ENCODE data around the gene PLEKHG4B. TPM values are rescaled to one million over a fixed set of nuclear protein-coding genes. Genes with fewer than 3 reads are reported as not detected.

Gene PLEKHG4B
- polyA plus RNA-seq, 3 donors, result not detected

- Mint-ChIP-seq H3K36me3 (peaks cover 43 to 47% of the 10 kb centered on the region in 2 donors), H3K27ac (peak overlapping the region in 2 of 7 donors; percentile 9 to 30), H3K27me3 (ENCODE audit: low read depth in 3 of 3) (peaks cover 0 to 2% (median 0%) of the 10 kb centered on the region in 3 donors), H3K9me3 (no peaks in the 10 kb centered on the region), H3K4me1 (no peaks in the 10 kb centered on the region), H3K4me3 (no peak overlapping the region)
- Histone ChIP-seq H3K9ac (ENCODE audit: insufficient read depth, low read length, poor library complexity, severe bottlenecking) (no peak overlapping the region), H4K20me1 (ENCODE audit: insufficient read depth, low read length) (no peaks in the 10 kb centered on the region), H3K4me2 (replicated peaks; ENCODE audit: extremely low read depth, low read length, poor library complexity, severe bottlenecking) (no peak overlapping the region), H2AFZ (ENCODE audit: insufficient read depth, low read depth, low read length, poor library complexity, severe bottlenecking) (no peak overlapping the region), H3K27ac (ENCODE audit: low read depth in 1 of 2, low read length in 2 of 2) (no peak overlapping the region), H3K27me3 (ENCODE audit: control insufficient read depth in 2 of 2, insufficient read depth in 2 of 2, low read length in 2 of 2) (no peaks in the 10 kb centered on the region), H3K9me3 (replicated peaks in 1 of 2; ENCODE audit: control insufficient read depth in 1 of 2, insufficient read depth in 1 of 2, low read length in 2 of 2) (no peaks in the 10 kb centered on the region), H3K4me1 (ENCODE audit: control insufficient read depth in 1 of 2, insufficient read depth in 2 of 2, low read length in 2 of 2) (no peaks in the 10 kb centered on the region), H3K36me3 (replicated peaks in 1 of 2; ENCODE audit: control insufficient read depth in 1 of 2, insufficient read depth in 2 of 2, low read length in 2 of 2) (peaks cover 22 to 52% of the 10 kb centered on the region in 2 donors), H3K79me2 (ENCODE audit: insufficient read depth, low read length) (no peaks in the 10 kb centered on the region), H3K4me3 (replicated peaks in 1 of 3; ENCODE audit: low read depth in 2 of 3, low read length in 3 of 3) (no peak overlapping the region)
- intact Hi-C loops (cut with micrococcal nuclease), result no loop called here
- TF ChIP-seq CTCF (IDR thresholded peaks at IDR 0.05), result no peak
- 99% methylated on average over 24 of the region's 26 CpGs for WGBS (ENCODE audit: insufficient coverage)
- no peak for DNase-seq
Observed at GRCh38 chr5:203246-203930, 111.4 kb downstream of the PLEKHG4B start.

DNA sequence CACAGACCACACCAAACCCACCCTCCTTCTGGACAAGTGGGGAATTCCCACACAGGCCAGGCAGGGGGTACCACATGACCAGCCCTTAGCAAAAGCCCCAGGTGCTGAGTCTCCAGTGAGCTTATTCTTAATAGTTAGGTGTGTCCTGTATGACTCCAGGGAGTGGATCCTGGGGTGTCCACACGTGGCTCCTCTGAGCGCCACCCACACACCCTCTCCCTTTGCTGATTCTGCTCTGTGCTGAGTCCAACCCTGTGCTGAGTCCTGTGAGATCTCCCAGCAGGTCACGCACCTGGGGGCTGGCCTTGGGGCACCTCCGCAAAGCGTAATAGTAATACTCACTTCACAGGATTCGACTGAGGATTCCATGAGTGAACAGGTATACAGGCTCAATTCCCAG is 112.0 kb downstream of the PLEKHG4B start:
- no peaks in the 10 kb centered on the region for H3K9me3 Mint-ChIP-seq
- Histone ChIP-seq H3K4me2 (replicated peaks; ENCODE audit: extremely low read depth, low read length, poor library complexity, severe bottlenecking) (no peak overlapping the region), H4K20me1 (ENCODE audit: insufficient read depth, low read length) (no peaks in the 10 kb centered on the region), H3K27ac (ENCODE audit: low read depth in 1 of 2, low read length in 2 of 2) (no peak overlapping the region), H3K4me3 (replicated peaks in 1 of 3; ENCODE audit: low read depth in 2 of 3, low read length in 3 of 3) (no peak overlapping the region), H3K79me2 (ENCODE audit: insufficient read depth, low read length) (no peaks in the 10 kb centered on the region), H3K27me3 (ENCODE audit: control insufficient read depth in 2 of 2, insufficient read depth in 2 of 2, low read length in 2 of 2) (no peaks in the 10 kb centered on the region), H3K36me3 (replicated peaks in 1 of 2; ENCODE audit: control insufficient read depth in 1 of 2, insufficient read depth in 2 of 2, low read length in 2 of 2) (peaks cover 22 to 56% of the 10 kb centered on the region in 2 donors), H3K4me1 (ENCODE audit: control insufficient read depth in 1 of 2, insufficient read depth in 2 of 2, low read length in 2 of 2) (no peaks in the 10 kb centered on the region), H3K9me3 (replicated peaks in 1 of 2; ENCODE audit: control insufficient read depth in 1 of 2, insufficient read depth in 1 of 2, low read length in 2 of 2) (no peaks in the 10 kb centered on the region), H3K9ac (ENCODE audit: insufficient read depth, low read length, poor library complexity, severe bottlenecking) (no peak overlapping the region), H2AFZ (ENCODE audit: insufficient read depth, low read depth, low read length, poor library complexity, severe bottlenecking) (no peak overlapping the region)
- peaks cover 0 to 2% (median 0%) of the 10 kb centered on the region in 3 donors for H3K27me3 Mint-ChIP-seq (ENCODE audit: low read depth in 3 of 3)
- H3K4me1 Mint-ChIP-seq, result no peaks in the 10 kb centered on the region
- no peak for TF ChIP-seq CTCF (IDR thresholded peaks at IDR 0.05)
- H3K27ac Mint-ChIP-seq, result no peak overlapping the region
- 100% methylated on average over 4 of the region's 6 CpGs for WGBS (ENCODE audit: insufficient coverage)
- H3K4me3 Mint-ChIP-seq, result no peak overlapping the region
- intact Hi-C loops (cut with micrococcal nuclease), result no loop called here
- DNase-seq, result no peak
- H3K36me3 Mint-ChIP-seq, result peaks cover 46 to 47% of the 10 kb centered on the region in 2 donors

Data from CD14-positive monocyte (primary cell).